NCI-H510A (cell line): ENCODE measurements around the gene SRR.

Source experiments
- DNase-seq: peaks from one replicate; lab custom pipeline; 2025; lab: John Stamatoyannopoulos, UW

SRR gene

GRCh38 chr17:2343421-2343820 is 39.7 kb downstream of the SRR start:
- peak; percentile 4 for DNase-seq

DNA sequence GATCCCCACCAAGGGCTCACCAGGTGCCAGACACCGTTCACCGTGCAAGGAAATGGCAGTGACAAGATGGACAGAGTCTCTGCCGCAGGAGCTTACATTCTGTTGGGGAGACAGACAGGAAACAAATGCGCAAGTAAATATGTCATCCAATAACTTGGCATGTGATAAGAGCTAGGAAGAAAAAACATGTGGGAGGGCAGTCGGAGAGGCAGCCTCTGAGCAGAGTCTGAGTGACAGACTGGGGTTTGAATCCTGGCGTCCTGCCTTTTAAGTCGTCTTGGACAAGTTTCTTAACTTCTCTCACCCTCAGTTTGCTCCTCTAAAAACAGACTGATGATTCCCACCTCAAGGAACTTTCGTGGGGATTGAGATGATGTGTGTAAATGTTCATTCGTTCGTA is 40.8 kb downstream of the SRR start:
- no peak for DNase-seq

GRCh38 chr17:2346475-2346874 is 42.7 kb downstream of the SRR start:
- no peak for DNase-seq

GRCh38 chr17:2347805-2348685 is 44.3 kb downstream of the SRR start:
- peak; percentile 93 for DNase-seq

DNA sequence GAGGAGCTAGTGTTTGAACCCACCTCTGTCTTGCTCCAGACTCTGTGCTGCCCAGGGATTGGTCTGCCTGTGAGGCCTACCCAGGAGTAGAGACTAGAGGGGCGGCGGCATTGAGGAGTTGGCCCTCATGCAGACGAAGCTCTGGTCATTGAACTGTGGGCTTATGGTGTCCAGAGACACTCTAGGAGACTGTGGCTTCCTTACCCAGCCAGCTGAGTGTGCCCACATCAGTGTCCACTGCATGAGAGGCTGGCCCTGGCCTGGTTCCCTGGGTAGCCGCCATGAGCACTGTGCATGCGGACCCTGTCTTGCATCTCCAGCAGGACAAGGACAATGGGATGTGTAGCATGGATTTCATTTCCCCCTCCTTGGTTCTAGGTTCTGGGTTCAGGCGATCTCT is 47.5 kb downstream of the SRR start:
- DNase-seq, result no peak

DNA sequence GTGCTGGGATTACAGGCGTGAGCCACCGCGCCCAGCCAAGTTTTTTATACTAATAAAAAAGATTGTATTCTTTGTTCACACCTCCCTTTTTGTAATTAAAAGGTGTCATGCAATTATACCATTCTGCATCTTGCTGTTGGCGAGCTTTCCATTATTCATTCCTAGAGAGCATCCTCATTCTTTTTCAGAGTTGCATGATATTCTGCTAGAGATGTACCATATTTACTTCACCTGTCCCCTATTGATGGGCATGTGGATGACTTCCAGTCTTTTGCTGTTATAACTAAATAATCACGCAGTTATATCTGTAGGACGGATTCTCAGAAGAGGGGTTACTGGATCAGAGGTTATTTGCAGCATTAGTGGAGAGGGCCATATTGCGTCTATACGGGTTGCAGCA is 50.6 kb downstream of the SRR start:
- DNase-seq, result no peak

DNA sequence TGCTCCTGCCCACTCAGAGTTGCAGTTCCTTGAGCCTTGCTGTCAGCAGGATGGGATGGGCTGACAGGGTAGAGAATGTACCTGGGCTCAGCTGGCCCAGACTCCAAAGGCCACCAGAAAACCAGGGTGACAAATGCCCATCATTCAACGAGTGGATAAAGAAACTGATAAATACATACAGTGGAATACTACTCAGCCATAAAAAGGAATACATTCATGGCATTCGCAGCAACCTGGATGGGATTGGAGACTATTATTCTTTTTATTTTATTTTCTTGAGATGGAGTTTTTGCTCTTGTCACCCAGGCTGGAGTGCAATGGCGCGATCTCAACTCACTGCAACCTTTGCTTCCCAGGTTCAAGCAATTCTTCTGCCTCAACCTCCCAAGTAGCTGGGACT is 53.5 kb downstream of the SRR start:
- DNase-seq, result no peak

- DNase-seq, result no peak
Observed at GRCh38 chr17:2357931-2358434, 54.2 kb downstream of the SRR start.

DNA sequence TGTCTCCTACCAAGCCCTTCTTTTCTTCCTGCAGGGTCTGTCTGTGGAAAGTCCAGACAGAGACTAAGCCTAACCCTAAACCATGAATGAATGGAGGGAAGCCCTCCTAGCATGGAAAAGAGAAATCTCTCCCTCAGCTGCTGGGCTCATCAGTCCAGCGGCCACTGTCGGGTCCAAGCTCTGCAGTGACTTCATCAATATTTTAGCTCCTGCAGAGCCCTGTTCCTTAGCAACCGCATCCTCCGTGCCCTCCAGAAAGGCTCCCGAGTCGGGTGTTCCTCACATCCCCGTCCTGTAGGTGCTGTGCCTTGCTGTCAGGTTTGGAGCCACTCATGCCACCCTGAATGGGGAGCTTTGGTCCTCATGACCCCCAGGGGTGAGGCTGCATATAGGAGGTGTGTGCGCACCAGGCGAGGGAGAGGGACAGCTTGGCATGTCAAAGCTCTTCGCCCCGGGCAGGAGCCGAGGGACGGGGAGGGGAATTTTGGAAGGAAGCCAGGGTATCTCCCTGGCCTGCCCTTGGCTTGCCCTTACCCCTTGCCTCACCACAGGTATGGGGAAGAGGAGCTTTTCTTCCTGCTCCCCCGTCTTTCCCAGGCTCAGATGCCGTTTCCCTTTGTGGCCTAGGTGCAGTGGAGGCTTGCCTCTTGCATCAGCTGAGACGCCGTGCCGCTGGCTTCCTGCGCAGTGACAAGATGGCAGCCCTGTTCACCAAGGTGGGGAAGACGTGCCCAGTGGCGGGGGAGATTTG is 57.4 kb downstream of the SRR start:
- DNase-seq, result no peak

- no peak for DNase-seq
Observed at GRCh38 chr17:2362016-2362415, 58.3 kb downstream of the SRR start.

GRCh38 chr17:2362416-2362815 is 58.7 kb downstream of the SRR start:
- no peak for DNase-seq

GRCh38 chr17:2362881-2363280 is 59.1 kb downstream of the SRR start:
- no peak for DNase-seq

GRCh38 chr17:2363318-2363717 is 59.6 kb downstream of the SRR start:
- no peak for DNase-seq

DNA sequence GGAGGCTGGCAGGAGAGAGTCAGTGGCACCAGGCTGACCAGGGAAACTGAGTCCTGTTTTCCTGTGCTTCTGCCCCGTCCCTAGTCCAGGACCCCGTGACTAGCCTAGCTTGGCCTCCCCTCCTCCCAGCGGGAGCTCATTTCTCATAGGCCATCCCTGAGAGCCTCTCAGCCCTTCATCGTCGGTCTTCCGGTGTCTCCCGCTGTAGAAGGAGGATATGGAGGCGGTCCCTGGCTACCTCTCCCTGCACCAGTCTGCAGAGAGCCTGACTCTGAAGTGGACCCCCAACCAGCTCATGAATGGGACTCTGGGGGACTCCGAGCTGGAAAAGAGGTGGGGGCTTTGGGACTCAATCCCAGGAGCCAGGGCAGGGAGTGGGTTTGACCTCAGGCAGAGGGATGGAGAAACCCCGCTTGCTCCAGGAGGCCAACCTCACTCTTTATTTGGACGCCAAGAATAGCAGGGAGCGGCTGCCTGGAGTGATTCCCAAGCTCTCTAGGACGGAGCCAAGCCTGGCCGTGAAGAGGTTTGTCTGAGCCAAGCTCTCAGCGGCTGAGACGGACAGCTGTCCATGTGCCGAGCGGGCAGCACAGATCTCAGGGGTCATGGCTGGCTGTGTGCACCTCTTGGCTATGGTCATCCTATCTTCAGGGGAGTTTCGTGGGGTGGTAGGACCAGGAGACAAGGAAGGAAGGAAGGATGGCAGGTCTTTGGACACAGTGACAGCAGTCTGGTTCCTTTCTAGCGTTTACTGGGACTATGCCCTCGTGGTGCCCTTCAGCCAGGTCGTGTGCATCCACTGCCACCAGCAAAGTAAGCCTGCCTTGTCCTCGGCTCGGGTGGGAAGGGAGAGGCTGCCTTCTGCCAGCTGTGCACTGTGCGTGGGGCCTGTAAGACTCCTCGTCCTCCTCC is 60.4 kb downstream of the SRR start:
- no peak for DNase-seq

DNA sequence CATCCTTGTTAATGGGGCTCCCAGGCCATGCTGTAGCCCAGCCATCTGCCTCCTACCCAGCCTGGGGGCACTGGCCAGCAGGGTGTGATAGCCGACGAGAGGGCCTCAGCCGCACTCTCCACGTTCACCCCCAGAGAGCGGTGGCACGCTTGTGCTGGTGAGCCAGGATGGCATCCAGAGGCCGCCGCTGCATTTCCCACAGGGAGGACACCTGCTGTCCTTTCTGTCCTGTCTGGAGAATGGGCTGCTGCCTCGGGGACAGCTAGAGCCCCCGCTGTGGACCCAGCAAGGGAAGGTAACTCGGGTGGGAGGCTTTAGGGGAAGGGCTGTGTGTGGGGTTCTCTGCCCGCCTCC is 61.0 kb downstream of the SRR start:
- DNase-seq, result no peak

DNA sequence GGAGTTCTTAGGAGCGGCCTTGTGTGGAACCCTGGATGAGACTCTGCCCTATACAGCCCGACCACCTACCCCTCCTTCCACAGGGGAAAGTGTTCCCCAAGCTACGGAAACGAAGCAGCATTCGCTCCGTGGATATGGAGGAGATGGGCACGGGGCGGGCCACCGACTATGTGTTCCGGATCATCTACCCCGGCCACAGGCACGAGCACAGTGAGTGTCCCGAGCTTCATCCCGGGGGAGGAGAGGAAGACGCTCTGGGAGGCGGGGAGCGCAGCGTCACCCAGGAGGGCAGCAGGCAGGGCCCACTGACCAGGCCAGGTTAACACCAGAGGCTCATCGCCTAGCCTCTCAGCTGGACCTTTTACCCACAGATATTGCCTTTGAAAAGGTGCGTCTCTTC is 61.4 kb downstream of the SRR start:
- DNase-seq, result no peak

- no peak for DNase-seq
Observed at GRCh38 chr17:2366747-2367494, 63.2 kb downstream of the SRR start.

- no peak for DNase-seq
Observed at GRCh38 chr17:2368359-2368758, 64.6 kb downstream of the SRR start.

DNA sequence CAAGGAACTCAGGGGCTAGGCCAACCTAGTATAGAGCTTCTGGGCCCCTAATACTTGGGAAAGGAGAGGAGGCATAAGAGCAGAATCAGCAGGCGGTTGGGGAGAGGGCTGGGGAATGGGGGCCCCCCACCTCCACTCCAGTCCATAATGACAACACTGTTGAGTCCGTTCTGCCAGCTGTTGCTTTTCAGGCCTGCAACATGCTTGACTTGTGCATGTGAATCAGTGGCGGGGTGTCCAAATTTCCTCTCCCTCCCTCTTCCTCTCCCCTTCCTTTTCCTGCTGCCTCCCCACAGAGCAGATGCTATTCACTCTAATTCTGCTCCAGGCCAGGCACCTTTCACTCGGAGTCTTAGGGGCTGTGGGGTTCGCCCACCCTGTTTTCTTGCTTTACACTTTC is 65.3 kb downstream of the SRR start:
- DNase-seq, result no peak

- DNase-seq, result no peak
Observed at GRCh38 chr17:2369551-2370210, 65.9 kb downstream of the SRR start.

GRCh38 chr17:2370211-2370589 is 66.5 kb downstream of the SRR start:
- DNase-seq, result no peak
